IMR-90 (cell line): ENCODE results near the gene AKNA. TPM values are rescaled to one million over a fixed set of nuclear protein-coding genes. Genes with fewer than 3 reads are reported as not detected.

ENCODE experiments used
- ATAC-seq: fragments of 200-7000 bp; cut with Tn5 transposase; 2 replicates; pipeline ENCODE4 v1.9.1; 2020; ENCODE audit warnings: low read depth, mild to moderate bottlenecking, moderate library complexity
- BruUV-seq: library from RNA; stranded (reverse); fragments of 400-500 nt; replicated peaks from 2 replicates; lab custom pipeline; 2021; lab: Mats Ljungman, UMichigan
- CTCF ChIA-PET: fragments of 300-600 bp; formaldehyde crosslinking; extraction: SDS; loops from one replicate; lab custom pipeline; 2021; ENCODE audit warnings: antibody characterized with exemption; lab: Yijun Ruan, JAX
- POLR2A ChIA-PET: fragments of 300-600 bp; sonication (Branson Sonifier 250); formaldehyde crosslinking; loops from one replicate; lab custom pipeline; 2022; ENCODE audit warnings: antibody characterized with exemption; ENCODE audit not compliant: unreplicated experiment; lab: Charles Lee
- DNase-seq: peaks from one replicate; pipeline ENCODE4 v3.0.0; 2013
- H2AFZ ChIP-seq: replicated peaks from 2 replicates; pipeline ENCODE3; 2013; ENCODE audit warnings: low read length, mild to moderate bottlenecking; ENCODE audit not compliant: poor library complexity
- H2AK5ac ChIP-seq: 2 replicates; pipeline ENCODE4 v1.6.1; 2013; ENCODE audit warnings: low read depth, low read length, inconsistent platforms
- H2AK9ac ChIP-seq: replicated peaks from 2 replicates; pipeline ENCODE3; 2013; ENCODE audit warnings: mild to moderate bottlenecking, low read depth, low read length, moderate library complexity; ENCODE audit not compliant: poor library complexity
- H2BK120ac ChIP-seq: 2 replicates; pipeline ENCODE4 v1.6.1; 2013; ENCODE audit warnings: low read depth, low read length, inconsistent platforms
- H2BK15ac ChIP-seq: 3 replicates; pipeline ENCODE4 v1.6.1; 2013; ENCODE audit warnings: low read depth, low read length, inconsistent platforms
- H2BK20ac ChIP-seq: 2 replicates; pipeline ENCODE4 v1.6.1; 2013; ENCODE audit warnings: low read depth, mild to moderate bottlenecking, inconsistent platforms, low read length, moderate library complexity
- H2BK5ac ChIP-seq: 2 replicates; pipeline ENCODE4 v1.6.1; 2013; ENCODE audit warnings: mild to moderate bottlenecking, low read depth, low read length, inconsistent platforms; ENCODE audit not compliant: poor library complexity, severe bottlenecking
- H3K14ac ChIP-seq: replicated peaks from 2 replicates; pipeline ENCODE4 v1.6.1; 2013; ENCODE audit warnings: low read depth, low read length, inconsistent platforms
- H3K18ac ChIP-seq: 2 replicates; pipeline ENCODE4 v1.6.1; 2013; ENCODE audit warnings: low read depth, low read length, control low read depth
- H3K23ac ChIP-seq: 2 replicates; pipeline ENCODE4 v1.6.1; 2013; ENCODE audit warnings: low read depth, low read length, inconsistent platforms
- H3K27ac ChIP-seq: 2 replicates; pipeline ENCODE4 v1.5.1; 2013; ENCODE audit warnings: mild to moderate bottlenecking, control low read depth, low read length; ENCODE audit not compliant: insufficient read depth
- H3K27me3 ChIP-seq: 2 replicates; pipeline ENCODE4 v1.6.1; 2013; ENCODE audit warnings: low read length; ENCODE audit not compliant: control insufficient read depth, insufficient read depth
- H3K36me3 ChIP-seq: 2 replicates; pipeline ENCODE4 v1.6.1; 2013; ENCODE audit warnings: low read length, mixed read lengths; ENCODE audit not compliant: control insufficient read depth, insufficient read depth
- H3K4ac ChIP-seq: 2 replicates; pipeline ENCODE4 v1.6.1; 2013; ENCODE audit warnings: low read depth, low read length, inconsistent platforms
- H3K4me1 ChIP-seq: 2 replicates; pipeline ENCODE4 v1.6.1; 2013; ENCODE audit warnings: low read length, mixed read lengths; ENCODE audit not compliant: control insufficient read depth, insufficient read depth
- H3K4me2 ChIP-seq: 2 replicates; pipeline ENCODE4 v1.6.1; 2013; ENCODE audit warnings: low read depth, mild to moderate bottlenecking, control low read depth, low read length, moderate library complexity
- H3K4me3 ChIP-seq: 2 replicates; pipeline ENCODE4 v1.5.1; 2013; ENCODE audit warnings: low read depth, mild to moderate bottlenecking, control low read depth, low read length, moderate library complexity; ENCODE audit not compliant: insufficient read depth
- H3K56ac ChIP-seq: 2 replicates; pipeline ENCODE4 v1.6.1; 2013; ENCODE audit warnings: low read length, inconsistent platforms; ENCODE audit not compliant: insufficient read depth; ENCODE audit errors: extremely low read depth
- H3K79me1 ChIP-seq, 2 experiments: 2 replicates each; pipeline ENCODE4 v1.6.1; 2013; ENCODE audit warnings: low read length in 2 of 2, inconsistent platforms in 1 of 2, low read depth in 1 of 2
- H3K9ac ChIP-seq: 2 replicates; pipeline ENCODE4 v1.6.1; 2013; ENCODE audit warnings: low read depth, low read length, control low read depth
- H3K9me1 ChIP-seq: 2 replicates; pipeline ENCODE4 v1.6.1; 2013; ENCODE audit warnings: low read length, inconsistent platforms; ENCODE audit not compliant: insufficient read depth
- H3K9me3 ChIP-seq: 2 replicates; pipeline ENCODE4 v1.6.1; 2013; ENCODE audit warnings: low read length; ENCODE audit not compliant: control insufficient read depth, insufficient read depth
- H4K20me1 ChIP-seq: 2 replicates; pipeline ENCODE4 v1.6.1; 2013; ENCODE audit warnings: low read length, inconsistent platforms; ENCODE audit not compliant: insufficient read depth
- H4K5ac ChIP-seq: 2 replicates; pipeline ENCODE4 v1.6.1; 2013; ENCODE audit warnings: mild to moderate bottlenecking, low read depth, low read length, control low read depth
- H4K8ac ChIP-seq, 2 experiments: 2 replicates each; pipeline ENCODE4 v1.6.1; 2013; ENCODE audit warnings: low read depth in 2 of 2, low read length in 2 of 2, control low read depth in 1 of 2, inconsistent platforms in 1 of 2
- H4K91ac ChIP-seq: 2 replicates; pipeline ENCODE4 v1.6.1; 2013; ENCODE audit warnings: low read depth, low read length, inconsistent platforms; ENCODE audit not compliant: insufficient read depth
- CTCF ChIP-seq: conservative IDR thresholded peaks from 2 replicates; pipeline ENCODE4 v1.5.1; 2012; ENCODE audit warnings: mild to moderate bottlenecking, low read depth, low read length, improper control_type of control experiment
- FOS ChIP-seq: fragments of 150-350 bp; IDR thresholded peaks from 2 replicates; pipeline ENCODE4 v1.6.1; 2016; ENCODE audit warnings: low read depth, low read length
- SMC3 ChIP-seq: fragments of 150-350 bp; IDR thresholded peaks from 2 replicates; pipeline ENCODE4 v1.6.1; 2016; ENCODE audit warnings: low read depth, mild to moderate bottlenecking, antibody characterized with exemption, low read length, moderate library complexity
- WGBS, 2 experiments: methylation state at CpG; one replicate each; pipeline versions ENCODE4 v1.1.5 to v1.1.7; 2013; ENCODE audit warnings: missing lambda C conversion rate in 2 of 2; ENCODE audit not compliant: insufficient read length in 1 of 2; ENCODE audit errors: extremely low coverage in 2 of 2; 5-methylcytosine and 5-hydroxymethylcytosine counted together
- dilution Hi-C: fragments of 300-500 bp; cut with HindIII; formaldehyde crosslinking; loops from one replicate; pipeline ENCODE4 v1.14.3; 2018; ENCODE audit warnings: low sequenced_read_pairs; ENCODE audit not compliant: unreplicated experiment
- in situ Hi-C: fragments of 300-500 bp; cut with MboI; formaldehyde crosslinking; loops from 3 replicates; pipeline ENCODE4 v1.14.3; 2019; ENCODE audit warnings: low sequenced_read_pairs, inconsistent platforms, mixed read lengths
- intact Hi-C: fragments of 100-400 bp; cut with micrococcal nuclease; formaldehyde crosslinking; loops from 2 replicates; pipeline ENCODE4 v1.10.0; 2022
- polyA plus RNA-seq, 3 experiments: library from polyadenylated mRNA; depleted of rRNA; stranded (reverse); fragments of >200 nt; gene quantifications; 2 replicates each; pipeline ENCODE4 v1.2.3, GENCODE V29; 2012; ENCODE audit warnings: low replicate concordance in 1 of 3
- total RNA-seq: library from RNA; depleted of rRNA; stranded (reverse); fragments of >200 nt; gene quantifications from 2 replicates; pipeline ENCODE4 v1.2.3, GENCODE V29; 2012

The AKNA gene
- total and polyA plus RNA-seq, 2 of the 4 experiments (the other 2 are of a cell fraction): 2.7 to 7.3 TPM

GRCh38 chr9:114400772-114401171 is 13.0 kb upstream of the AKNA start:
- Histone ChIP-seq H3K4me1 (0 out of 2 replicates have a peak, but pooled peaks cover 2% of the 10 kb centered on the region), H2BK15ac (no peak overlapping the region), H3K79me1 (peaks cover 3 to 7% of the 10 kb centered on the region in 2 experiments; a peak in 1 of 4 replicates), H3K4me2 (no peak overlapping the region), H4K5ac (no peak overlapping the region), H3K27me3 (no peaks in the 10 kb centered on the region), H2BK120ac (no peak overlapping the region), H3K9me3 (no peaks in the 10 kb centered on the region), H4K8ac (no peak overlapping the region), H2AK5ac (no peak overlapping the region), H4K20me1 (no peaks in the 10 kb centered on the region), H2AK9ac (no peak overlapping the region), H2AFZ (no peak overlapping the region), H3K14ac (no peak overlapping the region), H2BK20ac (no peak overlapping the region), H3K36me3 (no peaks in the 10 kb centered on the region), H3K56ac (no peak overlapping the region), H3K18ac (no peak overlapping the region), H3K9me1 (no peaks in the 10 kb centered on the region), H3K4me3 (no peak overlapping the region), H3K23ac (no peak overlapping the region), H3K9ac (no peak overlapping the region), H3K27ac (no peak overlapping the region), H4K91ac (no peak overlapping the region), H2BK5ac (no peak overlapping the region), H3K4ac (no peak overlapping the region)
- CTCF ChIA-PET: interaction anchor here (1.4 kb wide), 1 partner anchor 16 kb away, joined by 3 read pairs; no protein-coding TSS in a partner anchor
- BruUV-seq: no TSS peak
- POLR2A ChIA-PET: no interaction called here
- in situ Hi-C loops: loop anchor here (10.0 kb wide), 2 partner anchors 334 to 504 kb away; no protein-coding TSS in a partner anchor
- DNase-seq: no peak
- no CpG with 5 or more reads among the region's 2 CpGs for WGBS, 2 experiments
- no peak for ATAC-seq
- TF ChIP-seq CTCF (no peak), FOS (no peak), SMC3 (no peak)
- dilution Hi-C loops: no loop called here
- intact Hi-C loops: loop anchor here (10.0 kb wide), 1 partner anchor 504 kb away; no protein-coding TSS in a partner anchor
